ENCODE data around the gene PPFIA3. TPM values are rescaled to one million over a fixed set of nuclear protein-coding genes. Genes with fewer than 3 reads are reported as not detected.
A peak's percentile ranks its signal among the peaks of the same experiment; 100 is the strongest.

Gene PPFIA3
- polyA plus RNA-seq, 2 of the 4 experiments (the other 2 are of a cell fraction): 3.2 to 7.3 TPM

DNA sequence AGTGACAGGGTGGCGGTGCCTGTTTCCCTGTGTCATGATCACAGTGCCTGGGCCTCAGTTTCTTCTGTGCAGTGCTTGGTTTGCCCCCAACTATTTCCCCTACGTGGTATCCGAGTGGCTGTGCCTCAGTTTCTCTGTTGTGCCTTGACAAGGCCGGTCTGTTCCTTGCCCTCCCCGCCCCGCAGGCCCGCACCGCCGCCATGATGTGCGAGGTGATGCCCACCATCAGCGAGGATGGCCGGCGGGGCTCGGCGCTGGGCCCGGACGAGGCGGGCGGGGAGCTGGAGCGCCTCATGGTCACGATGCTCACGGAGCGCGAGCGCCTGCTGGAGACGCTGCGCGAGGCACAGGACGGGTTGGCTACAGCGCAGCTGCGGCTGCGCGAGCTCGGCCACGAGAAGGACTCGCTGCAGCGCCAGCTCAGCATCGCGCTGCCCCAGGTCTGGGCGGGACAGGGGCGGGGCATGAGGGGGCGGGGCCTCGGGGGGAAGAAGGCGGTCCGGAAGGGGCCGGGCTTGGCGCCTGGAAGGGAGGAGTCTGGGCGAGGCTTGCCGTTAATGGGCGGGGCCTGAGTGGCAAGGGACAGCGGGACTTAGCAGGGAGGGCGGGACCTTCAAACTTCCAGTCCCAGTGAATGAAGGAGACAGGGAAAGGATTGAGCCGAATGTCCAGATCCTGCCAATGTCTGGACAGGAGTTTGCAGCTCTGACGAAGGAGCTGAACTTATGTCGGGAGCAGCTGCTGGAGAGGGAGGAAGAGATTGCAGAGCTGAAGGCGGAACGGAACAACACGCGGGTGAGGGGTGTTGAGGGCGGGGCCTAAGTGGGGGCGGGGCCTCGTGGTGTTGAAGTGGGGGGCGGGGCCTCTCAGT is 8.6 kb downstream of the PPFIA3 start (continued):
- TF ChIP-seq MAZ (IDR thresholded peaks at IDR 0.05; ENCODE audit: borderline replicate concordance, low read depth, low read length): no peak; the same call in 1 of the 2 replicates
- TF ChIP-seq TP53 (CRISPR knock-in tag; IDR thresholded peaks at IDR 0.05): peak; percentile 95
- peak; percentile 70; the same call in 1 of the 2 replicates for TF ChIP-seq MYC (IDR thresholded peaks at IDR 0.05; ENCODE audit: borderline replicate concordance, low read length)
- no peak for TF ChIP-seq JUNB (IDR thresholded peaks at IDR 0.05)
- no peak for TF ChIP-seq SMC3 (IDR thresholded peaks at IDR 0.05)

DNA sequence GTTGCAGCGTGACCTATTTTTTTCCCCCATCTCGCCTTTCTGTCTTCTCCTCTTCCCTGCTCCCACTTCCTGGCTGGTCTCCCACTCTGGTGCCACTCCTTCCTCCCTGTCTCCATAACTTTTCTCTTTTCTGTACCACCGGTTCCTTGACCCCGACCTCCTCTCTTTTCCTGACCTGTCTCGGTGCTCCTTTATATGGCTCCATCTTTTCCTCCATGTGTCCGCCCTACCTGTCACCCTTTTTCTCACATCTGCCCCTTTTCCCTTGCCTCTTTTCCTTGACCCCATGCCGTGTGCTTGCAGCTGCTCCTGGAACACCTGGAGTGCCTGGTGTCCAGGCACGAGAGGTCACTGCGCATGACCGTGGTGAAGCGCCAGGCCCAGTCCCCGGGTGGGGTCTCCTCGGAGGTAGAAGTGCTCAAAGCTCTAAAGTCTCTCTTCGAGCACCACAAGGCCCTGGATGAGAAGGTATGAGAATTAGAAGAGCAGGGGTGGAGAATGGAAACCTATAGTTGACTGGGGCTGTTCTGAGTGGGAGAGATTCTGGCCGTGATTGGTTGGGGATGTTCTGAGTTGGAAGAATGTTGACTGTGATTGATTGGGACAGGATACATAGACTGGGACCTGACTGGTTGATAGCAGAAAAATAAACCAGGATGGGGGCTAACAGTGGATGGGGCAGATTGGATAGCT is 9.3 kb downstream of the PPFIA3 start:
- H3K4me2 ChIP-seq: peak overlapping the region; percentile 84
- TF ChIP-seq, protein P1, sequence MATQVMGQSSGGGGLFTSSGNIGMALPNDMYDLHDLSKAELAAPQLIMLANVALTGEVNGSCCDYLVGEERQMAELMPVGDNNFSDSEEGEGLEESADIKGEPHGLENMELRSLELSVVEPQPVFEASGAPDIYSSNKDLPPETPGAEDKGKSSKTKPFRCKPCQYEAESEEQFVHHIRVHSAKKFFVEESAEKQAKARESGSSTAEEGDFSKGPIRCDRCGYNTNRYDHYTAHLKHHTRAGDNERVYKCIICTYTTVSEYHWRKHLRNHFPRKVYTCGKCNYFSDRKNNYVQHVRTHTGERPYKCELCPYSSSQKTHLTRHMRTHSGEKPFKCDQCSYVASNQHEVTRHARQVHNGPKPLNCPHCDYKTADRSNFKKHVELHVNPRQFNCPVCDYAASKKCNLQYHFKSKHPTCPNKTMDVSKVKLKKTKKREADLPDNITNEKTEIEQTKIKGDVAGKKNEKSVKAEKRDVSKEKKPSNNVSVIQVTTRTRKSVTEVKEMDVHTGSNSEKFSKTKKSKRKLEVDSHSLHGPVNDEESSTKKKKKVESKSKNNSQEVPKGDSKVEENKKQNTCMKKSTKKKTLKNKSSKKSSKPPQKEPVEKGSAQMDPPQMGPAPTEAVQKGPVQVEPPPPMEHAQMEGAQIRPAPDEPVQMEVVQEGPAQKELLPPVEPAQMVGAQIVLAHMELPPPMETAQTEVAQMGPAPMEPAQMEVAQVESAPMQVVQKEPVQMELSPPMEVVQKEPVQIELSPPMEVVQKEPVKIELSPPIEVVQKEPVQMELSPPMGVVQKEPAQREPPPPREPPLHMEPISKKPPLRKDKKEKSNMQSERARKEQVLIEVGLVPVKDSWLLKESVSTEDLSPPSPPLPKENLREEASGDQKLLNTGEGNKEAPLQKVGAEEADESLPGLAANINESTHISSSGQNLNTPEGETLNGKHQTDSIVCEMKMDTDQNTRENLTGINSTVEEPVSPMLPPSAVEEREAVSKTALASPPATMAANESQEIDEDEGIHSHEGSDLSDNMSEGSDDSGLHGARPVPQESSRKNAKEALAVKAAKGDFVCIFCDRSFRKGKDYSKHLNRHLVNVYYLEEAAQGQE (IDR thresholded peaks at IDR 0.05): no peak
- TF ChIP-seq POLR2A (IDR thresholded peaks at IDR 0.05; ENCODE audit: low read length): 0 out of 2 replicates have a peak, but pooled peaks have one; percentile 7
- DNase-seq (ENCODE audit: low read depth in 1 of 2, low spot score in 1 of 2): no peak
- FAIRE-seq: no peak
- no peak for ATAC-seq
- ChIA-PET CTCF (interaction anchor here (0.8 to 21.0 kb wide), 12 partner anchors 13 to 173 kb away, joined by 3 to 298 read pairs (median 5); partner anchors contain the start of genes GYS1, LIN7B and RUVBL2), POLR2A (interaction anchor here (0.6 to 1.8 kb wide), 8 partner anchors 11 to 110 kb away, joined by 3 to 14 read pairs (median 4); partner anchors contain the start of gene LIN7B)
- peaks cover 9% of the 10 kb centered on the region; the same call in 2 of the 3 replicates for H3K4me1 ChIP-seq
- peak overlapping the region in 1 of 2 experiments; percentile 59; a peak in 4 of 6 replicates for H3K27ac ChIP-seq
- WGBS (ENCODE audit: missing lambda C conversion rate): 61% methylated on average over 15 of the region's 15 CpGs
- H3K9me3 ChIP-seq: no peaks in the 10 kb centered on the region
- peak overlapping the region; percentile 40 for H3K4me3 ChIP-seq

DNA sequence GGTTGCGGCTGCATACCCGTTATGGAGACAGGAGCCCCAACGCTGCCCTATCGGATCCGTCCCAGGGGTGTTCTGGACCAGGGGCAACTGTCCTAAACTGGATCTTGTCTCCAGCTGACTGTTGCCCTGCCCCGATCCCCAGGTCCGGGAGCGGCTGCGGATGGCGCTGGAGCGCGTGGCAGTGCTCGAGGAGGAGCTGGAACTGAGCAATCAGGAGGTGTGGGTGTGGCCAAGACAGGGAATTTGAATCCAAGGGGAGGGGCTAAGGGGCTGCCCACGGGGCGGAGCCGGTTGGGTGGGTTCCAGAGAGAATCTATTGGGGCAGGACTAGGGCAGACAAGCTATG is 9.9 kb downstream of the PPFIA3 start:
- ATAC-seq: no peak
- no peak overlapping the region for H3K4me3 ChIP-seq
- H3K9me3 ChIP-seq: no peaks in the 10 kb centered on the region
- DNase-seq (ENCODE audit: low read depth in 1 of 2, low spot score in 1 of 2): no peak
- no peak overlapping the region for H3K27ac ChIP-seq
- H3K4me1 ChIP-seq: peaks cover 9% of the 10 kb centered on the region; the same call in 2 of the 3 replicates
- no peak overlapping the region; the same call in 2 of the 3 replicates for H3K4me2 ChIP-seq
- ChIA-PET POLR2A (interaction anchor here (1.8 kb wide), 1 partner anchor 17 kb away, joined by 6 read pairs; no protein-coding TSS in a partner anchor), CTCF (interaction anchor here (0.8 to 21.0 kb wide), 8 partner anchors 13 to 172 kb away, joined by 3 to 298 read pairs (median 6); partner anchors contain the start of genes GYS1, LIN7B and RUVBL2)
- 83% methylated on average over 16 of the region's 16 CpGs for WGBS (ENCODE audit: missing lambda C conversion rate)
- no peak for TF ChIP-seq RAD21 (conservative IDR thresholded peaks at IDR 0.05 in 1 of 2, IDR thresholded peaks at IDR 0.05 in 1 of 2)
- TF ChIP-seq, protein P2, sequence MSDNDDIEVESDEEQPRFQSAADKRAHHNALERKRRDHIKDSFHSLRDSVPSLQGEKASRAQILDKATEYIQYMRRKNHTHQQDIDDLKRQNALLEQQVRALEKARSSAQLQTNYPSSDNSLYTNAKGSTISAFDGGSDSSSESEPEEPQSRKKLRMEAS (IDR thresholded peaks at IDR 0.05): no peak
- TF ChIP-seq TFCP2L1 (CRISPR knock-in tag; IDR thresholded peaks at IDR 0.05): no peak
- TF ChIP-seq HOXB5 (CRISPR knock-in tag; IDR thresholded peaks at IDR 0.05): no peak
- no peak for TF ChIP-seq FOSB (CRISPR knock-in tag; IDR thresholded peaks at IDR 0.05)
- no peak for TF ChIP-seq CBX8 (IDR thresholded peaks at IDR 0.05)
- no peak for TF ChIP-seq SMC3 (IDR thresholded peaks at IDR 0.05)
- TF ChIP-seq HOXA7 (CRISPR knock-in tag; IDR thresholded peaks at IDR 0.05): no peak
- TF ChIP-seq FOSL2 (IDR thresholded peaks at IDR 0.05): no peak
- TF ChIP-seq FOSL2 (CRISPR knock-in tag; IDR thresholded peaks at IDR 0.05): no peak
- no peak for TF ChIP-seq ZNF302 (CRISPR knock-in tag; IDR thresholded peaks at IDR 0.05)
- TF ChIP-seq, protein P1 (IDR thresholded peaks at IDR 0.05): no peak
- TF ChIP-seq SREBF2 (IDR thresholded peaks at IDR 0.05): no peak
- no peak for TF ChIP-seq POLR2A (IDR thresholded peaks at IDR 0.05; ENCODE audit: low read length)
- TF ChIP-seq NPAS2 (CRISPR knock-in tag; IDR thresholded peaks at IDR 0.05; ENCODE audit: borderline replicate concordance): no peak
- no peak for TF ChIP-seq ZC3H11A (IDR thresholded peaks at IDR 0.05)
- TF ChIP-seq, protein P3, sequence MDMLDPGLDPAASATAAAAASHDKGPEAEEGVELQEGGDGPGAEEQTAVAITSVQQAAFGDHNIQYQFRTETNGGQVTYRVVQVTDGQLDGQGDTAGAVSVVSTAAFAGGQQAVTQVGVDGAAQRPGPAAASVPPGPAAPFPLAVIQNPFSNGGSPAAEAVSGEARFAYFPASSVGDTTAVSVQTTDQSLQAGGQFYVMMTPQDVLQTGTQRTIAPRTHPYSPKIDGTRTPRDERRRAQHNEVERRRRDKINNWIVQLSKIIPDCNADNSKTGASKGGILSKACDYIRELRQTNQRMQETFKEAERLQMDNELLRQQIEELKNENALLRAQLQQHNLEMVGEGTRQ (IDR thresholded peaks at IDR 0.05): no peak
- no peak for TF ChIP-seq FOXS1 (CRISPR knock-in tag; IDR thresholded peaks at IDR 0.05)
- TF ChIP-seq MAFK (IDR thresholded peaks at IDR 0.05; ENCODE audit: partially characterized antibody): no peak
- no peak for TF ChIP-seq NR3C1 (IDR thresholded peaks at IDR 0.05)
- no peak for FAIRE-seq
